ENCODE results near the gene PCNP.
"Not testable (repeated sequence)": the region's sequence is repeated elsewhere in the genome, so short reads cannot be mapped to it uniquely, and the experiment has no call there.

PCNP gene

DNA sequence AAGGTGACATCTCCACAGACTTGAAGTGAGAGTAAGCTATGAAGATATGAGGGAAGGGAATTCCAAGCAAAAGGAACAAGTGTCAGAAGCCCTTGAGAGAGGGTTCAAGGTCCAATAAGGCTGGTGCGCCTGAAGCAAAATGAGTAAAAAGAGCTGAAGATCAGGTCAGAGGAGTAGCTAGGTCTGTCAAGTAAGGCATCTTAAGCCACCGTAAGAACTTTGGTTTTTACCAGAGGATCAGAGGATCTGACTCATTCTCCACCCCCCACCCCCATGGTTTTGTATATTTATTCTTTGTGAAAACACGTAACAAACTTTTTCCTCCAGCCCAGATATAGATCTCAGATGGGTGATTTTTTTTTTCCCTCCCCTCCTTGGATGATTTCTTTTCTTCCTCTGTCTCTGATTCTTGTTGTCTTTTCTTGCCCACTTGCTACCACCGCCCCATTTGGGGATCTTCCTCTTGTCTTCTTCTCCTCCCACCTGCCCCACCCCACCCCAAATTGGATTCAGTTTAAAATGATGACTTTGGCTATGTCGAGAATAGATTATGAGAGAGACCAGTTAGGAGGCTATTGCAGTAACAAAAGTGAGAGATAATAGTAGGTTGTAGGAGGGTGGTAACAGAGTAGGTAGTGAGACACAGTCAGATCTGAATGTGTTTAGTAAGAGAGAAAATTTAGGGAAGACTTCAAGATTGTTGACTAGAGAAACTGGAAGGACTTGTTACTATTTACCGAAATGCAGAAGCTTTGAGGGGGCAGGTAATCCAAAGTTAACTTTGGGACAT lies 6.3 kb upstream of the PCNP start:
- no peak for DNase-seq

DNA sequence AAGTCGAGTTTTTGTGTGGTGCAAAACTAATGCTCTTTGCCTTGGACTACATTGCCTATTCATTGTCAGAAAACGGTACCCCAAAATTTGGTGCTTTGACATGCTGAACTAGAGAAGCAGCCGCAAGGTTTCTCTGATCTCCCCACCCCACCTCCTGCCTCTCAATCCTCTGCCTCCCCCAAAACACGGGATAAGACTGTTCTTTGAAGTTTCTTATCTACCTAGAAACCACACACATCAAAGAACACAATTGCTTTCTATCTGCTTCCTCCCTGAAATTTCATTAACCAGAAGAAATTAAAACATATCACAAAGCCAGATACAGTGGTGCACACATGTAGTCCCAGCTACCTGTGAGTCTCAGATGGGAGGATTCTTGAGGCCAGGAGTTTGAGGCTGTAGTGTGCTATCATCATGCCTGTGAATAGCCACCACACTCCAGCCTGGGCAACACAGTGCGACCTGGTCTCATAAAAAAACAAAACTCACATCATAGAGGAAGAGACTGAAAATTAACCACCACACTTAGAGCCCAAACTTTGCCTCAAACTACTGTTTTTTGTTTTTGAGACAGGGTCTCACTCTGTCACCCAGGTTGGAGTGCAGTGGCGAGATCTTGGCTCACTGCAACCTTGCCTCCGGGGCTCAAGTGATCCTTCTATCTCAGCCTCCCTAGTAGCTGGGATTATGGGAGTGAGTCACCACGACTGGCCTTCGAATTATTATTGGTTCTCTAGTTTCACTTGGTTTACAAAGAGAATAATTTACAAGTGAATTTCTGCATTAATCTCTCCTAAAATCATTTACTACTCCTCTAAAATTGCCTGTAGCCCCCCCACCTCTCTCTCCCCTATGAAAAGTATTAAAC lies 2.7 kb upstream of the PCNP start:
- DNase-seq, result no peak

DNA sequence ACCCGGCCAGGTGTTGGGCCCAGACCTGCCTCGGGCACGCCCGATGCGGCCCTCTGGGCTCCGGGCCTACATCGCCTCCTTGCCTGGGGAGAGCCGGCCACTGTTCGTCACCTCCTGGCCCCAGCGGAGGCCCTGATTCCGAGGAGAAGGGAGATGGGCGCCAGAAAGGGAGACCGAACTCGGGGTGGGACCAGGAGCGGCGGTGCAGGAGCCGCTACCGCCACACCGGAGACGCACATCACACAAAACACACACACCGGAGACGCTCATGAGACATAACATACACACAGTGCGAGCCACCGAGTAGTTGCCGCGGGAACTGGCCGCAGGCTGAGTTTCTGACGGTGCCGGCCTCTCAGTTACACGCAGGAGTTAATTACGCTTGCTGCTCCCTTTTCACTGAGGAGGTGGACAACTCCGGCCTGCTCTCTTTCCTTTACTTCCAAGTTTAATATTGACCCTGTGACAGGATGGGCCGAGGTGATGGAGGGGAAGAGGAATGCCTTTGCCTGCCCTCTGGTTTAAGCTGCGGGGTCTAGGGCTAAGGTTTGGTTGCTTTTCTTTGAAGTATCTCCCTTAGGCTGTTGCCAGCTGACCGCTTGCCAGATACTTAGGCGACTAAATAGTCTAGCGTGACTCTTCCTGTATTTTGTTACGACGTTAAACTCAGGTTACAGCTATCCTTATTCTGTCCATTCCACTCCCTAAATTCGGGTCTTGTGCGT lies 570 bp downstream of the PCNP start:
- peak; percentile 39 for DNase-seq

DNA sequence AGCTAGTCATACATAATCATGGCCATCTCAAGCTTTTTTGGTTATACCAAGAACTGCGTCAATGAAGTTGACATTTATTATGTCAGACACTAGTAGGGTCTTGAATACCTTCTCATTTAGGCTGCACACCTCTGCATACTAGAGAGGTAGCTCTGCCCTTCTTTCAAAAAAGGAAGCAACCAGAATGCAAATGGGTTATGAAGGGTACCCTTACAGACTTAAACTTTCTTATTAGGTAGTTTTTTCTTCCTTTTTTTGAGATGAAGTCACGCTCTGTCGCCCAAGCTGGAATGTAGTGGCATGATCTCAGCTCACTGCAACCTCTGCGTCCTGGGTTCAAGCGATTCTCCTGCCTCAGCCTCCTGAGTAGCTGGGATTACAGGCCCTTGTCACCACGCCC lies 3.3 kb downstream of the PCNP start:
- DNase-seq, result no peak

DNA sequence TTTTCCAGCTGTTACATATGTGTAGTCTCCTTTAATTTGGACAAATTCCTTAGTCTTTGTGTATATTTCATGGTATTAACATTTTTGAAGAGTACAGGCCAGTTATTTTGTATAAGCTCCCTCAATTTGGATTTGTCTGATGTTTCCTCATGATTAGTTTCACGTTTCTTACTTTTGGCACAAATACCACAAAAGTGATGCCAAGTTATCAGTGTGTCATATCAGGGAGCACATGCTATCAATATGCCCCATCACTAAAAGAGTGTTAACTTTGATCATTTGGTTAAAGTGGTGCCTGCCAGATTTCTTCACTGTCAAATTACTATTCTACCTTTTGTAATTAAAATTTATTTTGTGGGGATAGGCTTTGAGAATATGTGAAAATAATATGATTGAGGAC lies 14.6 kb downstream of the PCNP start:
- no peak for DNase-seq

DNA sequence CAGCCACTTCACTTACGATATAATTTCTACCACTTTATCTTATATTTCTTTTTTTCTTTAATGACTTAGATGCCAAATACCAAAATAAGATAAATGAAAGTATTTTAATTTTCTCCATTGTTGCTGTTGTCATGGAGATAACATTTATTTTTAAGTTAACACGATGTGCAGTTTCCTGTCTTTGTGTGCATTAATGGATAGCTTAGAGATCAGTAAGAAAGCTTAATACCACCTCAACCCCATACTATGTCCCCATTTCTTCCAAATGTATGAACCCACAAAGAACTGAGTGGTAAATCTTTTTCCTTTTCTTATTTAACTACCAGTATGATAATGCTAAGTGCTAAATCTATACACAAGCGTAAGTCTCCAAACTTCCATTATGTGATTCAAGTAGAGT lies 17.1 kb downstream of the PCNP start:
- no peak for DNase-seq

DNA sequence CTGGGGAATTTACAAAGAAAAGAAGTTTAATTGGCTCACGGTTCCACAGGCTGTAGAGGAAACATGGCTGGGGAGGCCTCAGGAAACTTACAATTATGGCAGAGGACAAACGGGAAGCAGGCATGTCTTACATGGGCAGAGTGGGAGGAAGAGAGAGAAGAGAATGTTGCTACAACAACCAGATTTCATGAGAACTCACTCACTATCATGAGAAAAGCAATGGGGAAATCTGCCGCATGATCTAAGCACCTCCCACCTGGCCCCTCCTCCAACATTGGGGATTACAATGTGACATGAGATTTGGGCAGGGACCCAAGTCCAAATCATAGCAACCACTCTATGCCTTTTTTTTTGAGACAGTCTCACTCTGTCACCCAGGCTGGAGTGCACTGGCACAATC lies 28.8 kb downstream of the PCNP start:
- DNase-seq, result no peak

DNA sequence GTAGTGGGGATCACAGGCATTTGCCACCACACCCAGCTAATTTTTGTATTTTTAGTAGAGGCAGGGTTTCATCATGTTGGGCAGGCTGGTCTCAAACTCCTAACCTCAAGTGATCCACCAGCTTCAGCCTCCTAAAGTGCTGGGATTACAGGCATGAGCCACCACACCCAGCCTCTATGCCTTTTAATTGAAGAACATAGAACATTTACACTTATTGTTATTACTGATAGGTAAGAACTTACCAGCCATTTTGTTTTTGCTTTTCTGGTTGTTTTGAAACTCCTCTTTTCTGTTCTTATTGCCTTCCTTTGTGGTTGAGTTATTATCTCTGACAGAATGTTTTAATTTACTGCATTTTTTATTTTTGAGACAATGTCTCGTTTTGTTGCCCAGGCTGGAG lies 29.2 kb downstream of the PCNP start:
- DNase-seq, result no peak

DNA sequence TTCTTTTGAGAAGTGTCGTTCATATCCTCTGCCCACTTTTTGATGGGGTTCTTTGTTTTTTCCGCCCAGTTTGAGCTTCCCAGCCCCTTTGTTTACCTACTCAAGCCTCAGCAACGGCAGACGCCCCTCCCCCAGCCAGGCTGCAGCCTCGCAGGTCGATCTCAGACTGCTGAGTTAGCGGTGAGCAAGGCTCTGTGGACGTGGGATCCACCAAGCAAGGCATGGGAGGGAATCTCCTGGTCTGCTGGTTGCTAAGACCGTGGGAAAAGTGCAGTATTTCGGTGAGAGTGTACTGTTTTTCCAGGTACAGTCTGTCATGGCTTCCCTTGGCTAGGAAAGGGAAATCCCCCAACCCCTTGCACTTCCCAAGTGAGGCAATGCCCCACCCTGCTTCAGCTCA lies 31.4 kb downstream of the PCNP start:
- DNase-seq, result not testable (repeated sequence)

DNA sequence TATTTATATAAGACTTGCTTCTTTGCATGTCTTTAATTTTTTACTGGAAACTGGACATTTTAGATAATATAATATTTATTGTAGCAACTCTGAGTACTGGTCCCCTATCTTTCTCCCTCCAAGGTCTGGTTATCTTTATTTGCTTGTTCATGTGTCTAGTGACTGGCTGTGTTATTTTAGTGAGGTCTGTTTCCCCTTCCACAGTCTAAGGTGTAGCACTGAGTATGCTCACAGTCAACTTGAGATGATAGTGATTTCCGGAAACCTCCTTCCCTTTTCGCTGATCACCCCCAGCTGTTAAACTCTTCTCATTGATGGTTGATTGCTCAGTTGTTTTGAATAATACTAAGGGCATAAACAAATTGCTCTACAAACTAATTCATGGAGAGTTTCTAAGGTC lies 37.0 kb downstream of the PCNP start:
- DNase-seq, result no peak

DNA sequence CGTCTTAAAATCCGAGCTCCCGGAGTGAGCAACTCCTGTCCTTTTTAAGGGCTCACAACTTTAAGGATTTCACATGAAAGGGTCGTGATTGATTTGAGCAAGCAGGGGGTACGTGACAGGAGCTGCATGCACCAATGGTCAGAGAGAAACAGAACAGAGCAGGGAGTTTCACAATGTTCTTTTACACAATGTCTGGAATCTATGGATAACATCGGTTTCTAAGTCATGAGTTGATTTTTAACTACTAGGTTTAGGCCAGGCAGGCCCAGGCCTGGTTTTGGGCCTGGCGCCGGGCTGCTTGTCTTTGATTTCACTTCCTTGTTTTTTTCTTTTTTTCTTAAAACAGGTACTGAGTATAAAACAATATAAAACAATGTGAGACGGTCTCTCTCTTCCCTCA lies 39.0 kb downstream of the PCNP start:
- not testable (repeated sequence) for DNase-seq

DNA sequence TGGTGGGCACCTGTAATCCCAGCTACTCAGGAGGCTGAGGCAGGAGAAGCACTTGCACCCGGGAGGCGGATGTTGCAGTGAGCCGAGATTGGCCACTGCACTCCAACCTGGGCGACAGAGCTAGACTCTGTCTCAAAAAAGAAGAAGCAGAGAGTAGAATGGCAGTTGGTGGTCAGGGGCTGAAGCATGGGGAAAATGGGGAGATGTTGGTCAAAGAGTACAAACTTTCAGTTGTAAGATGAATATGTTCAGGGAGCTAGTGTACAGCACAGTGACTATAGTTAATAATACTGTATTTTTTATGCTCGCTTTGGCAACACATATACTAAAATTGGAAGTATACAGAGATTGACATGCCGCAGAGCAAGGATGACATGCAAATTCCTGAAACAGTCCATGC lies 41.5 kb downstream of the PCNP start:
- no peak for DNase-seq

DNA sequence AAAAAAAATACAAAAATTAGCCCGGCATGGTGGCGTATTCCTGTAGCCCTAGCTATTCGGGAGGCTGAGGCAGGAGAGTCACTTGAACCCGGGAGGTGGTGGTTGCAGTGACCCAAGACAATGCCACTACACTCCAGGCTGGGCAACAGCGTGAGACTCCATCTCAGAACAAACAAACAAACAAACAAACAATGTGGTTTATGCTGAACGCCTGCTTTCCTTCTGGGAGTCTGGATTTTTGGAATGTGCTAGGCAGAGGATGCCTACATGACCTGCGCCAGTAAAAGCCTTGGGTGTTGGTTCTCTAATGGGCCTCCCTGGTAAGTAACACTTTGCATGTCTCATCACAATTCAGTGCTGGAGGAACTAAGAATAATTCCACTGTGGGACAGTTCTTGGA lies 43.5 kb downstream of the PCNP start:
- no peak for DNase-seq

DNA sequence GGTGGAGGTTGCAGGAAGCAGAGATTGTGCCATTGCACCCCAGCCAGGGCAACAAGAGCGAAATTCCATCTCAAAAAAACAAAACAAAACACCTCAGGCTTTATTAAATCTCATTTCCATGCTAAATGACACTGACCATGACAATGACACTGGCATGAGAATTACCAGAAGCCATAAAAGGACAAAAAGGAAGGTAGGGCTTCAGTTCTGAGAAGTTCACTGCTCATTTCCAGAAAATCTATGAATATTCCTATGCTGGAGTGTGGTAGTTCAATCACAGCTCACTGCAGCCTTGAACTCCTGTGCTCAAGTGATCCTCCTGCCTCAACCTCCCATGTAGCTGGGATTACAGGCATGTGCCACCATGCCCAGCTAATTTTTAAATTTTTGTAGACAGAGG lies 44.7 kb downstream of the PCNP start:
- DNase-seq, result no peak

DNA sequence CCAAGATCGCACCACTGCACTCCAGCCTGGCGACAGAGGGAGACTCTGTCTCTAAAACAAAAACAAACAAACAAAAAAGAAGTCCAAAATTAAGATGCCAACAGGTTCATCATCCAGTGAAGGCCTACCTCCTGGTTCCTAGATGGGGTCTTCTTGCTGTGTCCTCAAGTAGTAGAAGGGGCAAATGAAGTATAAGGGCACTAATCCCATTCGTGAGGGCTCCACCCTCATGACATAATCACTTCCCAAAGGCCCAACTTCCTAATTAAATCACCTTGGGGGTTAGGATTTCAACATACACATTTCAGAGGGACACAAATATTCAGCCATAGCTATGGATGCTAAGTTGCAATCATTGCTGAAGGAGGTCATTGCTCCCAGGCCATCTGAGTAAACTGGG lies 45.8 kb downstream of the PCNP start:
- no peak for DNase-seq

DNA sequence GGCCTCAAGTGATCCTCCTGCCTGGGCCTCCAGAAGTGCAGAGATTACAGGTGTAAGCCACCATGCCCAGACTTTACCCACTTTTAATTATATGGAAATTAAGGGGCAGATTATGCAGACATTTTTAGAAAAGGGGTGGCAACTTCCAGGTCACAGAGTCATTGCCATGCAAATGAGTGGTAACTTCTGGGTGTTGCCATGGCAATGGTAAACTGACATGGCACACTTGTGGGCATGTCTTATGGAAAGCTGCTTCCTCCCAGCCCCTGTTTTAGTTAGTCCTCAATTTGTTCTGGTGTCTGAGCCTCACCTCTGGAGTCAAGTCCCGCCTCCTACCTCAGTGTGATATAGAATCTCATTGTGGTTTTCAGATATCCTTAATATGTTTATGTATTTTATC lies 49.7 kb downstream of the PCNP start:
- no peak for DNase-seq

DNA sequence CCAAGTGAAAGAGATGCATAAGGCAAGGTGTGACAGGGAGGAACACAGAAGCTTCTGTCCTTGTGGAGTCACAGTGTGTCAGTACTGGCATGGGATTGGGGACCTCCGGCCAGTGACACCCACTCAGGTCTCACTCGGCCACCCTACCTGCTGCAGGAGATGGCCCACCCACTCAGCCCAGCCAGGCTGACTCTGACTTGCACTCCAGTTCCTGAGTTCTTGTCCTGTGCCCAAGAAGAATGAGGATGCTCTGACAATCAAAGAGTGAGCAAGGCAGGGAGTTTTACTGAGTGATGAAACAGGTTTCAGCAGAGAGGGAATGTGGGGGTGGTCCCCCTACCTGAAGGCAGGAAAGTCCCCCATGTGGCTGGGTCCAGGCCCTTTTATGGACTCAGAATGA lies 50.9 kb downstream of the PCNP start:
- DNase-seq, result no peak

DNA sequence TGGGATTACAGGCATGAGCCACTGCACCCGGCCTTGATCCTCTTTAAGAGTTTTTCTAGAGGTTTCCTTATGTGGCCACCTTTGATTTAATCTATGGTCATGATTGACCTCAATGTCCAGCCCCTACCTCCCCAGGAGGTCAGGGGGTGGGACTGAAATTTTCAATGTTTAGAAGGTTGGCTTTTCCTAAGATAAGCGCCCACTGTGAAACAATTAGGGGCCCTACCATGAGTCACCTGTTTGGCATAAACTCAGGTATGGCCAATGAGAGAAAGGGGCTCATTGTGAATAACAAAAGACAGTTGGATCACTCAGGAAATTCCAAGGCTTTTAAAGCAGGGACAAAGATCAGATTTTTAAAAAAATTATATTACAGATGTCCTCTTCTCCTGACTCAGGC lies 51.9 kb downstream of the PCNP start:
- DNase-seq, result no peak

DNA sequence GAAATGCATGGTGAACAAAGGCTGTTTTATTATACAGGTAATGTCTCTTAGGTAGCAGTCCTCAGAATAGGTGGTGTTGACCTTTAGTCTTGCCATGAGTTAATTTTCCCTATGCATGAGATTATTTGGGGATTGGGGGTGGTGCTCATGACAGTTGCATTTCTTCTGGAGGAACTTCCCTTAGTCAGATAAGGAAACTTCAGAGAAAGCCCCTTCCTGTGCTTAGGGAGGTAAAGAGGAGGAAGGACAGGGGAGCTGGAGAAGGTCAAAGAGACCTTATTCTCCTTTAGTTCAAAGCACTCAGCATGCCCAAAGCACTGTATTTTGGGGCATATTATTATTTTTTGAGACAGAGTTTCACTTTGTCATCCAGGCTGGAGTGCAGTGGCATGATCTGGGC lies 55.2 kb downstream of the PCNP start:
- no peak for DNase-seq

DNA sequence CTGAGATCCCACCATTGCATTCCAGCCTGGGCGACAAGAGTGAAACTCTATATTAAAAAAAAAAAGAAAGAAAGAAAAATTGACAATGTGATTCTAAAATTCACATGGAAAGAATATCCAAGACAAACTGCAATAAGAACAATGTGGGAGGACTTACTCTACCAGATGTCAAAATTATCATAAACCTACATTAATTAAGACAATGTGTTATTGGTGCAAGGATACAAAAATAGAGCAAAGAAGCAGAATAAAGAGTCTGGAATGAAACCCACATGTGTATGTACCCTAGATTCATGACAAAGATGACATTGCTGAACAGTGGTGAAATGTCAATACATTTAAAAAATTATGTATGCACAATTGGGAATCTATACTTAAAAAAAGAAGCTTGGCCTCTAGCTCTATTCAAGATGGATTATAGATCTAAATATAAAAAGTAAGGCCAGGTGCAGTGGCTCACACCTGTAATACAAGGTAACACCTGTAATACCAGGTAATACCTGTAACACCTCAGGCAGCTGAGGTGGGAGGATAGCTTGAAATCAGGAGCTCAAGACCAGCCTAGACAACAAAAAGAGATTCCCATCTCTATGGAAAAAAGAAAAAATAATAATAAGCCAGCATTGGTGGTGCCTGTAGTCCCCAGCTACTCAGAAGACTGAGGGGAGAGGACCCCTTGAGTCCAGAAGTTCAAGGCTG lies 57.3 kb downstream of the PCNP start:
- no peak for DNase-seq

DNA sequence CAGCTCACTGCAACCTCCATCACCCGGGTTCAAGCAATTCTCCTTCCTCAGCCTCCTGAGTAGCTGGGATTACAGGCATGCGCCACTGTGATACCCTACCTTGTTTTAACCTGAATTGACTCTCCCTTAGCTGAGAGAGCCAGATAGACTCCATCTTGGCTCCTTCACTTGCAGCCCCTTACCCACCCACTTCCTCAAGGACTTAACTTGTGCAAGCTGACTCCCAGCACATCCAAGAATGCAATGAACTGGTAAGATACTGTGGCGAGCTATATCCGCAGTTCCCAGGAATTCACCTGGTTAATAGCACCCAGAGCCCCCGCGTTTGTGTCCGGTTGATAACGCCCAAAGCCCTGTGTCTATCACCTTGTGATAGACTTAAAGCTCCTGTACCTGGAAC lies 58.0 kb downstream of the PCNP start:
- not testable (repeated sequence) for DNase-seq

DNA sequence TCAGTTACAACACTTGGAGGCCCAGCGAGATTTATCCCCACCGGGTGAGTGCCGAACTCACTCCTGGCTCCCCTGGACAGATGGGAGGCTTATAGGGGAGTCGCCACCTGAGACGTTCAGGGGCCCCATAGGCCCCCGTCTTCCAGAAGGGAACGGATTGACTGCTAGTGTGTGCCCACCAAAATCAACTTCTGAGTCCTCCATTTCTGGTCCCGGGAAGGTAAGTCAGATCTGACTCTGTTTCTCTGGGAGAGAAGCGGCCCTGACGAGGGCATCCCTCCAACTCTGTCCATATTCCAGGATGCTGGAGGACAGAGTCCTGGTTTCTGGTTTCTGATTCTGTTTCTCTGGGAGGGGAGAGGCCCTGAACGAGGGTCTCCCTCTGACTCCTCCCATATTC lies 58.6 kb downstream of the PCNP start:
- DNase-seq, result no peak

DNA sequence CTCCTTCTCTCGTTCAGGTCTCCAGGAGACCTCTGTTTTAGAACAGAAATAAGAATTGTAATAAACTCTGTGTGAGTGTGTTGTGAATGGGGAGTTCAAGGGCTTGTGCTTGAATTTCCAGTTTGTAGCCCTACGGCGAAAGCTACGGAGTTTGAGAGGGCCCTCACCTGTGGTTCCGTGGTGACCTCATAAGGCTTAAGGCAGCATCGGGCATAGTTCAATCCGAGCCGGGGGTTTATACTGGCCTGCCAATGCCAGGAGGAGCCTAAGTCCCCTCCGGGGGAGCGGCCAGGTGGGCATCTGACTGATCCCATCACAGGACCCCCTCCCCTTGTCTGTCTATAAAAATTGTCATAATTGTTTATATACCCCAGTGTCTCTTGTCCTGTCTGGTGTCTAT lies 59.2 kb downstream of the PCNP start:
- DNase-seq, result no peak

Measured in NCI-H748 treated with DMSO at 0.1 percent for 48 hours (cell line).